ENCODE results near the gene IGHMBP2. TPM values are rescaled to one million over a fixed set of nuclear protein-coding genes. Genes with fewer than 3 reads are reported as not detected.

IGHMBP2 gene
- total RNA-seq, 1 experiment from 2014 or later, result 27.0 TPM

DNA sequence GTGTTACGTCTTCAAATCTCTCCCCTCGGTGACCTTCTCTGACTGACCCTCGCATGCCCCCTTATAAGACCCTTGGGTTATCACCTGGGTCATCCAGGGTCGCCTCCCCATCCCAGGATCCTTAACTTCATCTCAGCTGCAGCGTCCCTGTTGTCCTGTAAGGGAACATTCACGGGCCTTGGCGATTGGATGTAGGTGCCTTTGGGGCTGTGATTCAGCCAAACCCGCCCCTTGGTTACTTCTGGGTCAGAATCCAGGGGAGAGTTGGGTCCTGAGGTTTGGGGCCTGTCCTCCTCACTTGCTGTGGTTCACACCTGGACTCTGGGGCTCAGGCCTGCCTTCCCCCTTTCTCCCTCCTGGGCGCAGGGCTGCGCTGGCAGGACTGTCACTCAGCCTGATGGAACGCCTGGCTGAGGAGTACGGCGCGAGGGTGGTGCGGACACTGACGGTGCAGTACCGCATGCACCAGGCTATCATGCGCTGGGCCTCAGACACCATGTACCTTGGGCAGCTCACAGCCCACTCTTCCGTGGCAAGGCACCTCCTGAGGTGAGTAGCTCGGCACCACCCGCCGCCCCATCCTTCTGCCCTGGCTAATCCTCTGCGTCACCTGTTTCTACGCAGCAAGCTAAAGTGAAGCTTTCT lies 29.4 kb downstream of the IGHMBP2 start:
- POLR2A ChIA-PET (ENCODE audit: unreplicated experiment), result no interaction called here
- H3K27me3 ChIP-seq (ENCODE audit: insufficient read depth, low read depth), result no peaks in the 10 kb centered on the region
- H3K27ac ChIP-seq, result no peak overlapping the region
- H3K4me2 ChIP-seq, result no peak overlapping the region
- CTCF ChIA-PET, result no interaction called here
- H3K9me2 ChIP-seq (ENCODE audit: insufficient read depth), result no peaks in the 10 kb centered on the region
- no TSS peak for BruUV-seq (replicated peaks)
- intact Hi-C loops (cut with micrococcal nuclease; ENCODE audit: unreplicated experiment), result no loop called here
- no peaks in the 10 kb centered on the region for H3K36me3 ChIP-seq (ENCODE audit: low read depth)
- no peaks in the 10 kb centered on the region for H4K20me1 ChIP-seq (ENCODE audit: insufficient read depth)
- DNase-seq, result no peak
- TF ChIP-seq EZH2 (IDR thresholded peaks at IDR 0.05; ENCODE audit: low read depth), result no peak
- TF ChIP-seq, protein P1, sequence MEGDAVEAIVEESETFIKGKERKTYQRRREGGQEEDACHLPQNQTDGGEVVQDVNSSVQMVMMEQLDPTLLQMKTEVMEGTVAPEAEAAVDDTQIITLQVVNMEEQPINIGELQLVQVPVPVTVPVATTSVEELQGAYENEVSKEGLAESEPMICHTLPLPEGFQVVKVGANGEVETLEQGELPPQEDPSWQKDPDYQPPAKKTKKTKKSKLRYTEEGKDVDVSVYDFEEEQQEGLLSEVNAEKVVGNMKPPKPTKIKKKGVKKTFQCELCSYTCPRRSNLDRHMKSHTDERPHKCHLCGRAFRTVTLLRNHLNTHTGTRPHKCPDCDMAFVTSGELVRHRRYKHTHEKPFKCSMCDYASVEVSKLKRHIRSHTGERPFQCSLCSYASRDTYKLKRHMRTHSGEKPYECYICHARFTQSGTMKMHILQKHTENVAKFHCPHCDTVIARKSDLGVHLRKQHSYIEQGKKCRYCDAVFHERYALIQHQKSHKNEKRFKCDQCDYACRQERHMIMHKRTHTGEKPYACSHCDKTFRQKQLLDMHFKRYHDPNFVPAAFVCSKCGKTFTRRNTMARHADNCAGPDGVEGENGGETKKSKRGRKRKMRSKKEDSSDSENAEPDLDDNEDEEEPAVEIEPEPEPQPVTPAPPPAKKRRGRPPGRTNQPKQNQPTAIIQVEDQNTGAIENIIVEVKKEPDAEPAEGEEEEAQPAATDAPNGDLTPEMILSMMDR (conservative IDR thresholded peaks at IDR 0.05), result no peak
- H3K4me1 ChIP-seq (replicated peaks; ENCODE audit: insufficient read depth), result no peaks in the 10 kb centered on the region
- no peaks in the 10 kb centered on the region for H3K9me3 ChIP-seq (ENCODE audit: insufficient read depth, low read depth)
- no peaks in the 10 kb centered on the region for H3K79me2 ChIP-seq (ENCODE audit: low read depth)
- no peaks in the 10 kb centered on the region for H3F3A ChIP-seq (ENCODE audit: insufficient read depth, low read depth)
- H3K4me3 ChIP-seq, result no peak overlapping the region
- no peak overlapping the region for H2AFZ ChIP-seq

DNA sequence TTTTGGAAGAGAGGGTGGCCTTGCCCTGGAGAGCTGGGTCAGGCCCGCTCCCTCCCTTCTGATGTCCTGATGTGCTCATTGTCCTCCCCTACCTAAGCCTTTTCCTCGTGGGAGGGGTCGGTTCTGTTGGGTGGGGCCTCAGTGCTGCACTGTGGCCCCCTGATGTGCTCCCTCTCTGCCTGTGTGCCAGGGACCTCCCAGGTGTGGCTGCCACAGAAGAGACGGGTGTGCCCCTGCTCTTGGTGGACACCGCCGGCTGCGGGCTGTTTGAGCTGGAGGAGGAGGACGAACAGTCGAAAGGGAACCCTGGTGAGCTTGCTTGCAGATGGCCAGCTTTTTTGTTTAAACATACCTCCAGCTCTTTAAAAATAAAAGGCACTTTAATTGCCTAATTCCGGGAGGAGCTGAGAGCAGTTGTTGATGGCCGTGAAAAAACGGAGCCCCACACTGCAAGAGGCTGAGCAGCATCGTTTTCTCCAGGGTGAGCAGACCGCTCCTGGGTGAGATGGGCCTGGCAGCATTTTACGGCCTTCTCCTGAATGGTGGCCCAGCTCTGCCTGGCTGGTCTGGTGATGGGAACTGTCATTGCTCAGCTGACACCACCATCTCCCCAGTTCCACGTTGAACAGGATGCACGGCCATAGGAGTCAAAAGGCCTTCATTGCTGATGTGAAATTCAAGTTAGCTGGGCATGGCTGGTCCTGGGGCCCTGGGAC lies 30.1 kb downstream of the IGHMBP2 start:
- H3K4me2 ChIP-seq, result no peak overlapping the region
- no peak for DNase-seq
- H3K9me3 ChIP-seq (ENCODE audit: insufficient read depth, low read depth), result no peaks in the 10 kb centered on the region
- no peak overlapping the region for H3K4me3 ChIP-seq
- no peaks in the 10 kb centered on the region for H3K27me3 ChIP-seq (ENCODE audit: insufficient read depth, low read depth)
- no peaks in the 10 kb centered on the region for H3F3A ChIP-seq (ENCODE audit: insufficient read depth, low read depth)
- intact Hi-C loops (cut with micrococcal nuclease; ENCODE audit: unreplicated experiment), result no loop called here
- BruUV-seq (replicated peaks), result no TSS peak
- no peak overlapping the region for H2AFZ ChIP-seq
- H4K20me1 ChIP-seq (ENCODE audit: insufficient read depth), result no peaks in the 10 kb centered on the region
- no peak overlapping the region for H3K27ac ChIP-seq
- TF ChIP-seq, protein P1 (conservative IDR thresholded peaks at IDR 0.05), result no peak
- no peak for TF ChIP-seq EZH2 (IDR thresholded peaks at IDR 0.05; ENCODE audit: low read depth)
- ChIA-PET CTCF (no interaction called here), POLR2A (ENCODE audit: unreplicated experiment) (no interaction called here)
- no peaks in the 10 kb centered on the region for H3K4me1 ChIP-seq (replicated peaks; ENCODE audit: insufficient read depth)
- H3K79me2 ChIP-seq (ENCODE audit: low read depth), result no peaks in the 10 kb centered on the region
- no peaks in the 10 kb centered on the region for H3K9me2 ChIP-seq (ENCODE audit: insufficient read depth)
- H3K36me3 ChIP-seq (ENCODE audit: low read depth), result no peaks in the 10 kb centered on the region

DNA sequence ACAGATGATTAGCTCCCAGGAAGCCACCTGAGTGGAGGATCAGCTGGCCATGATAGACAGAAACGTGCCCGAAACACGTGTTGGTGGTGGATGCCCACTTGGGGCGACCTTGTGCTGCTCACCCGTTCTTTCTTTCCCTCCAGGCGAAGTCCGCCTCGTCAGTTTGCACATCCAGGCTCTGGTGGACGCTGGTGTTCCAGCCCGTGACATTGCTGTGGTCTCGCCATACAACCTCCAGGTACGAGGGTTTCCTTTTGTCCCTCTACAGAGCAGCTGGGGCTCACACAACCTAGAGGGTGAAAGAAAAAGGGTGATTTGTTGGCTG lies 30.6 kb downstream of the IGHMBP2 start:
- intact Hi-C loops (cut with micrococcal nuclease; ENCODE audit: unreplicated experiment), result no loop called here
- H3K36me3 ChIP-seq (ENCODE audit: low read depth), result no peaks in the 10 kb centered on the region
- TF ChIP-seq EZH2 (IDR thresholded peaks at IDR 0.05; ENCODE audit: low read depth), result no peak
- TF ChIP-seq, protein P1 (conservative IDR thresholded peaks at IDR 0.05), result no peak
- H3K4me1 ChIP-seq (replicated peaks; ENCODE audit: insufficient read depth), result no peaks in the 10 kb centered on the region
- H4K20me1 ChIP-seq (ENCODE audit: insufficient read depth), result no peaks in the 10 kb centered on the region
- H3K79me2 ChIP-seq (ENCODE audit: low read depth), result no peaks in the 10 kb centered on the region
- ChIA-PET CTCF (no interaction called here), POLR2A (ENCODE audit: unreplicated experiment) (no interaction called here)
- no TSS peak for BruUV-seq (replicated peaks)
- no peak overlapping the region for H3K4me3 ChIP-seq
- H3K27ac ChIP-seq, result no peak overlapping the region
- no peaks in the 10 kb centered on the region for H3K9me2 ChIP-seq (ENCODE audit: insufficient read depth)
- no peak overlapping the region for H2AFZ ChIP-seq
- H3K4me2 ChIP-seq, result no peak overlapping the region
- no peaks in the 10 kb centered on the region for H3K27me3 ChIP-seq (ENCODE audit: insufficient read depth, low read depth)
- DNase-seq, result no peak
- H3K9me3 ChIP-seq (ENCODE audit: insufficient read depth, low read depth), result no peaks in the 10 kb centered on the region
- no peaks in the 10 kb centered on the region for H3F3A ChIP-seq (ENCODE audit: insufficient read depth, low read depth)
